GM23248 (cell line): Measurements from ENCODE around the gene HIC1.

Source experiments
- EZH2 ChIP-seq: fragments of 200-600 bp; sonication (generic); IDR thresholded peaks from 2 replicates; pipeline ENCODE4 v1.6.1; 2018; ENCODE audit warnings: antibody characterized with exemption, mild to moderate bottlenecking; ENCODE audit not compliant: insufficient read depth, poor library complexity, severe bottlenecking
- EZH2phosphoT487 ChIP-seq: fragments of 200-600 bp; sonication (generic); IDR thresholded peaks from 2 replicates; pipeline ENCODE4 v1.6.1; 2018; ENCODE audit warnings: antibody characterized with exemption, moderate library complexity, mild to moderate bottlenecking, low read depth; ENCODE audit not compliant: insufficient read depth

DNA sequence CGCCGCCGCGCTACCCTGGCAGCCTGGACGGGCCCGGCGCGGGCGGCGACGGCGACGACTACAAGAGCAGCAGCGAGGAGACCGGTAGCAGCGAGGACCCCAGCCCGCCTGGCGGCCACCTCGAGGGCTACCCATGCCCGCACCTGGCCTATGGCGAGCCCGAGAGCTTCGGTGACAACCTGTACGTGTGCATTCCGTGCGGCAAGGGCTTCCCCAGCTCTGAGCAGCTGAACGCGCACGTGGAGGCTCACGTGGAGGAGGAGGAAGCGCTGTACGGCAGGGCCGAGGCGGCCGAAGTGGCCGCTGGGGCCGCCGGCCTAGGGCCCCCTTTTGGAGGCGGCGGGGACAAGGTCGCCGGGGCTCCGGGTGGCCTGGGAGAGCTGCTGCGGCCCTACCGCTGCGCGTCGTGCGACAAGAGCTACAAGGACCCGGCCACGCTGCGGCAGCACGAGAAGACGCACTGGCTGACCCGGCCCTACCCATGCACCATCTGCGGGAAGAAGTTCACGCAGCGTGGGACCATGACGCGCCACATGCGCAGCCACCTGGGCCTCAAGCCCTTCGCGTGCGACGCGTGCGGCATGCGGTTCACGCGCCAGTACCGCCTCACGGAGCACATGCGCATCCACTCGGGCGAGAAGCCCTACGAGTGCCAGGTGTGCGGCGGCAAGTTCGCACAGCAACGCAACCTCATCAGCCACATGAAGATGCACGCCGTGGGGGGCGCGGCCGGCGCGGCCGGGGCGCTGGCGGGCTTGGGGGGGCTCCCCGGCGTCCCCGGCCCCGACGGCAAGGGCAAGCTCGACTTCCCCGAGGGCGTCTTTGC is 3.1 kb downstream of the HIC1 start:
- TF ChIP-seq EZH2 (no peak), EZH2phosphoT487 (no peak)
